Vagina (tissue), 2 donors: Measurements from ENCODE around the gene CYP3A7. TPM values are rescaled to one million over a fixed set of nuclear protein-coding genes. Genes with fewer than 3 reads are reported as not detected.

Source experiments
- DNase-seq, 2 donors: peaks; one replicate each; pipeline ENCODE4 v3.0.0-alpha.2; 2017; ENCODE audit errors: extremely low spot score in 2 of 2
- H3K27ac ChIP-seq: fragments of 200-600 bp; sonication (generic); one replicate; pipeline ENCODE4 v1.5.1; 2019
- H3K27me3 ChIP-seq: fragments of 200-600 bp; sonication (generic); one replicate; pipeline ENCODE4 v1.5.1; 2019
- H3K36me3 ChIP-seq, 2 donors: fragments of 200-600 bp; sonication (generic); one replicate each; pipeline ENCODE4 v1.5.1; 2017 to 2019
- H3K4me1 ChIP-seq: fragments of 200-600 bp; sonication (generic); one replicate; pipeline ENCODE4 v1.5.1; 2019
- H3K4me3 ChIP-seq, 2 donors: fragments of 200-600 bp; sonication (generic); 1 replicate in 1 of 2; 2 replicates in 1 of 2; pipeline ENCODE4 v1.5.1; 2016 to 2019
- H3K9me3 ChIP-seq: fragments of 200-600 bp; sonication (generic); one replicate; pipeline ENCODE4 v1.5.1; 2019
- CTCF ChIP-seq, 3 experiments: fragments of 450-650 bp in 2 of 3; fragments of 200-600 bp in 1 of 3; sonication (generic) in 1 of 3; IDR thresholded peaks; one replicate each; pipeline ENCODE4 v1.5.1; 2017 to 2019; ENCODE audit warnings: antibody characterized with exemption in 3 of 3, mild to moderate bottlenecking in 2 of 3, moderate library complexity in 2 of 3
- POLR2A ChIP-seq, 2 donors: fragments of 450-650 bp; IDR thresholded peaks; one replicate each; pipeline ENCODE4 v1.6.1; 2017; ENCODE audit warnings: antibody characterized with exemption in 2 of 2, mild to moderate bottlenecking in 2 of 2, moderate library complexity in 2 of 2
- POLR2AphosphoS5 ChIP-seq, 2 donors: sonication (generic); formaldehyde crosslinking; IDR thresholded peaks; one replicate each; pipeline ENCODE4 v1.9.0; 2017; ENCODE audit warnings: antibody characterized with exemption in 2 of 2, mild to moderate bottlenecking in 2 of 2, low read depth in 1 of 2; ENCODE audit not compliant: insufficient read depth in 1 of 2
- intact Hi-C: fragments of 100-400 bp; cut with DNase I; formaldehyde crosslinking; loops from one replicate; pipeline ENCODE4 v1.15.1; 2023
- total RNA-seq: library from RNA; depleted of rRNA; stranded (reverse); fragments of >200 nt; gene quantifications from one replicate; pipeline ENCODE4 v1.2.3, GENCODE V29; 2016

CYP3A7 gene
- total RNA-seq, 1 donor from 2014 or later: not detected

- TF ChIP-seq POLR2A (IDR thresholded peaks at IDR 0.05) (no peak), CTCF (IDR thresholded peaks at IDR 0.05) (no peak), POLR2AphosphoS5 (IDR thresholded peaks at IDR 0.05; ENCODE audit: insufficient read depth in 1 of 2, low read depth in 1 of 2) (no peak)
- DNase-seq: no peak
- H3K9me3 ChIP-seq: no peaks in the 10 kb centered on the region
- H3K4me1 ChIP-seq: peaks cover 13% of the 10 kb centered on the region
- no peaks in the 10 kb centered on the region for H3K36me3 ChIP-seq
- intact Hi-C loops: no loop called here
- no peak overlapping the region for H3K27ac ChIP-seq
- H3K4me3 ChIP-seq: no peak overlapping the region
- no peaks in the 10 kb centered on the region for H3K27me3 ChIP-seq
Measured at GRCh38 chr7:99674995-99675742, 59.8 kb downstream of the CYP3A7 start.

- no peak for DNase-seq
- intact Hi-C loops: no loop called here
- peaks cover 0 to 8% of the 10 kb centered on the region in 2 donors for H3K36me3 ChIP-seq
- H3K27ac ChIP-seq: no peak overlapping the region
- TF ChIP-seq CTCF (IDR thresholded peaks at IDR 0.05) (no peak), POLR2AphosphoS5 (IDR thresholded peaks at IDR 0.05; ENCODE audit: insufficient read depth in 1 of 2, low read depth in 1 of 2) (no peak), POLR2A (IDR thresholded peaks at IDR 0.05) (no peak)
- H3K4me1 ChIP-seq: no peaks in the 10 kb centered on the region
- H3K9me3 ChIP-seq: no peaks in the 10 kb centered on the region
- H3K27me3 ChIP-seq: no peaks in the 10 kb centered on the region
- H3K4me3 ChIP-seq: no peak overlapping the region
Measured at GRCh38 chr7:99672573-99672972, 62.4 kb downstream of the CYP3A7 start.

- no peak for DNase-seq
- Histone ChIP-seq H3K27ac (no peak overlapping the region), H3K4me3 (no peak overlapping the region), H3K9me3 (no peaks in the 10 kb centered on the region), H3K36me3 (peaks cover 0 to 18% of the 10 kb centered on the region in 2 donors), H3K27me3 (no peaks in the 10 kb centered on the region), H3K4me1 (no peaks in the 10 kb centered on the region)
- no peak for TF ChIP-seq POLR2AphosphoS5 (IDR thresholded peaks at IDR 0.05; ENCODE audit: insufficient read depth in 1 of 2, low read depth in 1 of 2)
- TF ChIP-seq POLR2A (IDR thresholded peaks at IDR 0.05): no peak
- TF ChIP-seq CTCF (IDR thresholded peaks at IDR 0.05): no peak
- intact Hi-C loops: no loop called here
Measured at GRCh38 chr7:99669782-99670181, 65.2 kb downstream of the CYP3A7 start.

GRCh38 chr7:99668541-99668940 lies 66.5 kb downstream of the CYP3A7 start:
- Histone ChIP-seq H3K27me3 (no peaks in the 10 kb centered on the region), H3K9me3 (no peaks in the 10 kb centered on the region), H3K36me3 (peaks cover 0 to 25% of the 10 kb centered on the region in 2 donors), H3K4me3 (no peak overlapping the region), H3K27ac (no peak overlapping the region), H3K4me1 (no peaks in the 10 kb centered on the region)
- intact Hi-C loops: no loop called here
- TF ChIP-seq POLR2A (IDR thresholded peaks at IDR 0.05): no peak
- TF ChIP-seq POLR2AphosphoS5 (IDR thresholded peaks at IDR 0.05; ENCODE audit: insufficient read depth in 1 of 2, low read depth in 1 of 2): no peak
- no peak for TF ChIP-seq CTCF (IDR thresholded peaks at IDR 0.05)
- no peak for DNase-seq

GRCh38 chr7:99667179-99667578 lies 67.8 kb downstream of the CYP3A7 start:
- intact Hi-C loops: no loop called here
- Histone ChIP-seq H3K9me3 (no peaks in the 10 kb centered on the region), H3K27me3 (no peaks in the 10 kb centered on the region), H3K4me3 (no peak overlapping the region), H3K4me1 (no peaks in the 10 kb centered on the region), H3K36me3 (peaks cover 0 to 25% of the 10 kb centered on the region in 2 donors), H3K27ac (no peak overlapping the region)
- DNase-seq: no peak
- TF ChIP-seq POLR2AphosphoS5 (IDR thresholded peaks at IDR 0.05; ENCODE audit: insufficient read depth in 1 of 2, low read depth in 1 of 2) (no peak), CTCF (IDR thresholded peaks at IDR 0.05) (no peak), POLR2A (IDR thresholded peaks at IDR 0.05) (no peak)
